Karpas-422 (cell line): ENCODE data around the gene LTBR. TPM values are rescaled to one million over a fixed set of nuclear protein-coding genes. Genes with fewer than 3 reads are reported as not detected.

Source experiments
- DNase-seq: peaks from one replicate; pipeline ENCODE4 v3.0.0-alpha.2; 2015
- H2AFZ ChIP-seq: fragments of 200-600 bp; sonication (generic); 2 replicates; pipeline ENCODE4 v1.6.1; 2014; ENCODE audit warnings: antibody characterized with exemption, low read length, mixed read lengths
- H3K27ac ChIP-seq: fragments of 200-600 bp; sonication (generic); 2 replicates; pipeline ENCODE4 v1.5.1; 2014; ENCODE audit warnings: mild to moderate bottlenecking, low read length, moderate library complexity
- H3K27me3 ChIP-seq: fragments of 200-600 bp; sonication (generic); 2 replicates; pipeline ENCODE4 v1.6.1; 2014; ENCODE audit warnings: low read length, mixed read lengths
- H3K36me3 ChIP-seq: fragments of 200-600 bp; sonication (generic); 2 replicates; pipeline ENCODE4 v1.6.1; 2014; ENCODE audit warnings: low read length, mixed read lengths; ENCODE audit not compliant: insufficient read depth
- H3K4me1 ChIP-seq: fragments of 200-600 bp; sonication (generic); 2 replicates; pipeline ENCODE4 v1.6.1; 2014; ENCODE audit warnings: mild to moderate bottlenecking, low read length, mixed read lengths
- H3K4me2 ChIP-seq: fragments of 200-600 bp; sonication (generic); 2 replicates; pipeline ENCODE4 v1.6.1; 2014; ENCODE audit warnings: low read length, low read depth, mild to moderate bottlenecking; ENCODE audit not compliant: poor library complexity, severe bottlenecking
- H3K4me3 ChIP-seq: fragments of 200-600 bp; sonication (generic); 2 replicates; pipeline ENCODE4 v1.5.1; 2014; ENCODE audit warnings: mild to moderate bottlenecking, antibody characterized with exemption, low read length, mixed read lengths
- H3K79me2 ChIP-seq: fragments of 200-600 bp; sonication (generic); 2 replicates; pipeline ENCODE4 v1.6.1; 2014; ENCODE audit warnings: mild to moderate bottlenecking, low read length, mixed read lengths
- H3K9ac ChIP-seq: fragments of 200-600 bp; sonication (generic); 2 replicates; pipeline ENCODE4 v1.6.0; 2014; ENCODE audit warnings: low read length
- H3K9me2 ChIP-seq: fragments of 200-600 bp; sonication (generic), shearing (Covaris generic); replicated peaks from 2 replicates; pipeline ENCODE4 v1.6.0; 2014; ENCODE audit warnings: mild to moderate bottlenecking, low read length, moderate library complexity; ENCODE audit not compliant: insufficient read depth
- H3K9me3 ChIP-seq: fragments of 300-700, 200-600 bp; sonication (generic); 2 replicates; pipeline ENCODE4 v1.6.1; 2014; ENCODE audit warnings: low read length, mixed read lengths
- H4K20me1 ChIP-seq: fragments of 200-600 bp; sonication (generic); 2 replicates; pipeline ENCODE4 v1.6.1; 2014; ENCODE audit warnings: mild to moderate bottlenecking, antibody characterized with exemption, low read length, low read depth; ENCODE audit not compliant: insufficient read depth
- total RNA-seq: library from RNA; depleted of rRNA; stranded (reverse); fragments of >200 nt; shearing (Covaris generic); gene quantifications from 2 replicates; pipeline ENCODE4 v1.2.3, GENCODE V29; 2014; ENCODE audit warnings: low replicate concordance

LTBR gene
- total RNA-seq, 1 experiment from 2014 or later, result not detected

DNA sequence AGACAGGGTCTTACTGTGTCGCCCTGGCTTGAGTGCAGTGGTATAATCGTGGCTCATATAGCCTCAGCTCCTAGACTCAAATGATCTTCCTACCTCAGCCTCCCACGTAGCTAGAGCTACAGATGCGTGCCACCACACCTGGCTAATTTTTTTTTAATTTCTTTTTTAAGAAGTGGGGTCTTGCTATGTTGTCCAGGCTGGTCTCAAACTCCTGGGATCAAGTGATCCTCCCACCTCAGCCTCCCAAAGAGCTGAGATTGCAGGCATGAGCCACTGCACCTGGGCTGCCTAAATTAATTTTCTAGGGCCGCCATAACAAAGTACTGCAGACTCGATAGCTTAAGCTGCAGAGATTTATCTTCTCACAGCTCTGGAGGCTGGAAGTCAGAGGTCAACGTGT, 9.1 kb downstream of the LTBR start:
- no peak overlapping the region for H3K27ac ChIP-seq
- H3K4me1 ChIP-seq, result no peaks in the 10 kb centered on the region
- no peaks in the 10 kb centered on the region for H4K20me1 ChIP-seq
- no peaks in the 10 kb centered on the region for H3K36me3 ChIP-seq
- H3K9ac ChIP-seq, result no peak overlapping the region
- no peaks in the 10 kb centered on the region for H3K9me2 ChIP-seq
- no peaks in the 10 kb centered on the region for H3K27me3 ChIP-seq
- no peak for DNase-seq
- no peaks in the 10 kb centered on the region for H3K9me3 ChIP-seq
- no peaks in the 10 kb centered on the region for H3K79me2 ChIP-seq
- H2AFZ ChIP-seq, result no peak overlapping the region
- H3K4me3 ChIP-seq, result no peak overlapping the region
- H3K4me2 ChIP-seq, result no peak overlapping the region

GRCh38 chr12:6394398-6394797, 10.4 kb downstream of the LTBR start:
- H3K9ac ChIP-seq, result no peak overlapping the region
- H3K36me3 ChIP-seq, result no peaks in the 10 kb centered on the region
- H3K4me1 ChIP-seq, result no peaks in the 10 kb centered on the region
- H2AFZ ChIP-seq, result no peak overlapping the region
- H3K79me2 ChIP-seq, result no peaks in the 10 kb centered on the region
- H3K4me3 ChIP-seq, result no peak overlapping the region
- H4K20me1 ChIP-seq, result no peaks in the 10 kb centered on the region
- no peaks in the 10 kb centered on the region for H3K27me3 ChIP-seq
- H3K9me2 ChIP-seq, result no peaks in the 10 kb centered on the region
- no peak for DNase-seq
- H3K4me2 ChIP-seq, result no peak overlapping the region
- no peak overlapping the region for H3K27ac ChIP-seq
- H3K9me3 ChIP-seq, result no peaks in the 10 kb centered on the region

- no peak overlapping the region for H3K9ac ChIP-seq
- H2AFZ ChIP-seq, result no peak overlapping the region
- no peaks in the 10 kb centered on the region for H3K36me3 ChIP-seq
- no peak overlapping the region for H3K27ac ChIP-seq
- no peaks in the 10 kb centered on the region for H3K9me2 ChIP-seq
- no peaks in the 10 kb centered on the region for H4K20me1 ChIP-seq
- no peaks in the 10 kb centered on the region for H3K79me2 ChIP-seq
- H3K4me3 ChIP-seq, result no peak overlapping the region
- DNase-seq, result no peak
- H3K9me3 ChIP-seq, result no peaks in the 10 kb centered on the region
- H3K27me3 ChIP-seq, result no peaks in the 10 kb centered on the region
- no peaks in the 10 kb centered on the region for H3K4me1 ChIP-seq
- no peak overlapping the region for H3K4me2 ChIP-seq
Measured at GRCh38 chr12:6396031-6396430, 12.1 kb downstream of the LTBR start.

DNA sequence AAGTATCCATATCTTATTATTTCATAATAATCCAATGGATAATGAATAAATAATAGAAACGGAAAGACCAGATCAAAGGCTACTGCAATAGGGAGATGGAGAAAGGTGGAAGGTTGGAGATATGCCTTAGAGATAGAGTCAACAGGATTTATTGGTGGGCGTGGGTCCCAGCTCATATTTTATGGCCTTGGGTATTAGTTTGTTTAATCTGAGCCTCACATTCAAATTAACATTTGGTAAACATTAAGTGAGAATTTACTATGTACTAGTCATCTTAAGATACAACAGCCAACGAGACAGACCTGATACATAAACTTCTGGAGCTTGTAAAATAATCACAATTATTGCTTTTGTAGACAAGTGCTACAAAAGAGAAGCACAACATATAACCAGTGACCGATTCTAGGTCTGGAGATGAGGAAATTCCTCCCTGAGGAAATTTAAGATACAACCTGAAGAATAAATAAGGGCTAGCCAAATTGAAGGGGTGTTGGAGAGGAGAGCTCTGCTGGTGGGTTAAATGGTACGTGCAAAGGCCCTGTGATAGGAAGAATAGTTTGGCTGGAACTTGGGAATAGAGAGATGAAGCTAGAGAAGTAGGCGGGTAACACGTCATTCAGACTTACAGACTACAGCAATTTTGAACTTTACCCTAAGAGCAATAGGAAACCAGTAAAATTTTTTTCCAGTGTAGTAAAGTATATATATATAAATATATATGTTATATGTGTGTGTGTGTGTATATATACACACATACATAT, 16.1 kb downstream of the LTBR start:
- no peak overlapping the region for H3K4me2 ChIP-seq
- no peak overlapping the region for H3K9ac ChIP-seq
- H3K36me3 ChIP-seq, result no peaks in the 10 kb centered on the region
- no peak overlapping the region for H2AFZ ChIP-seq
- no peaks in the 10 kb centered on the region for H4K20me1 ChIP-seq
- H3K27me3 ChIP-seq, result no peaks in the 10 kb centered on the region
- no peaks in the 10 kb centered on the region for H3K4me1 ChIP-seq
- no peaks in the 10 kb centered on the region for H3K9me2 ChIP-seq
- H3K9me3 ChIP-seq, result no peaks in the 10 kb centered on the region
- H3K27ac ChIP-seq, result no peak overlapping the region
- DNase-seq, result no peak
- H3K4me3 ChIP-seq, result no peak overlapping the region
- no peaks in the 10 kb centered on the region for H3K79me2 ChIP-seq

- Histone ChIP-seq H3K4me3 (no peak overlapping the region), H3K79me2 (no peaks in the 10 kb centered on the region), H3K9me3 (no peaks in the 10 kb centered on the region), H3K36me3 (no peaks in the 10 kb centered on the region), H2AFZ (no peak overlapping the region), H3K4me1 (no peaks in the 10 kb centered on the region), H3K27me3 (no peaks in the 10 kb centered on the region), H4K20me1 (no peaks in the 10 kb centered on the region), H3K9me2 (no peaks in the 10 kb centered on the region), H3K4me2 (no peak overlapping the region), H3K9ac (no peak overlapping the region), H3K27ac (no peak overlapping the region)
- no peak for DNase-seq
Measured at GRCh38 chr12:6404390-6404789, 20.4 kb downstream of the LTBR start.

DNA sequence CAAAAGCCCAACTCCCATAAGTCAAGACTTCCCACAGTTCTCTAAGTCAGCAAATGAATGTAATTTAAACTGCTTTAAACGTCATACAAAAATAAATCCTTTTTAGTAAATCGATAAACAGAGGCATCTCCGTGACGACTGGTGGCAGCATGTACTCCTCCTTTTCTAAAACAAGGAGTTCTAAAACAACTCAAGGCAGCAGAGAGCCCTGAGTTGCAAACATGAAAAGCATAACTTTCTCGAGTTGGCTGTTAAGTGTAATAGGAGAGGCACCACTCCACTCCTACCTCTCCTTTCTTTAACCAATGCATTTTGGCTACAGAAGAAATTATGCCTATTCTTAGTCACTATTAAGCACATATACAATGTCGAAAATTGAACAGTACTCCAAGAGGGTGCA, 22.0 kb downstream of the LTBR start:
- Histone ChIP-seq H3K36me3 (no peaks in the 10 kb centered on the region), H3K9me2 (no peaks in the 10 kb centered on the region), H4K20me1 (no peaks in the 10 kb centered on the region), H3K27me3 (no peaks in the 10 kb centered on the region), H3K9ac (no peak overlapping the region), H3K4me3 (no peak overlapping the region), H3K4me1 (no peaks in the 10 kb centered on the region), H3K4me2 (no peak overlapping the region), H3K9me3 (no peaks in the 10 kb centered on the region), H3K79me2 (no peaks in the 10 kb centered on the region), H3K27ac (no peak overlapping the region), H2AFZ (no peak overlapping the region)
- DNase-seq, result no peak

DNA sequence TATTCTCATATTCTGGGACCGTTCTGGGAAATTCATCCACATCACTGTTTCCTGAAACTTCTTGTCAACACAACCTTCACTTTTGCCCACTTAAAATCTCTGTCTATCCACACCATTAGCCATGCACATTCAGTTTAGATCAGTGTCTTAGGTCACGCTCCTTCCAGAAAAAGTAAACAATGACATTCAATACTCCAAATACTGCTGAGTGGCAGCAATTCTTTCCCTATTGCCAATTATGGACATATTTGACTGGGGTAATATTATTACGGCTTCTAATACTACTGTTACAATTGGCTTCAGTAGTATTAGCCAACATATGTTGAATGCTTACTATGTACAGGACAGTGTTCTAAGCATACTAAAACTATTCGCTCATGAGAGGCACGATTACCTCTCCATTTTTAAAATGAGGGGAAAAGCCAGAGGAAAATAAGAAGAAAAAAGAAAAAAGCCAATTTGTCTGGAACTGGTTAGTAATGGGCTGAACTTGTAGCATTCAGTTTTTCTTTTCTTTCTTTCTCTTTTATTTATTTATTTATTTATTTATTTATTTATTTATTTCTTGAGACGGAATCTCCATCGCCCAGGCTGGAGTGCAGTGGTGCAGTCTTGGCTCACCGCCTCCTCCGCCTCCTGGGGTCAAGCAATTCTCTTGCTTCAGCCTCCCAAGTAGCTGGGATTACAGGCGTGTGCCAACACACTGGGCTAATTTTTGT, 23.4 kb downstream of the LTBR start:
- Histone ChIP-seq H3K9me2 (no peaks in the 10 kb centered on the region), H3K27me3 (no peaks in the 10 kb centered on the region), H3K9ac (no peak overlapping the region), H3K9me3 (no peaks in the 10 kb centered on the region), H3K27ac (no peak overlapping the region), H3K4me2 (no peak overlapping the region), H2AFZ (no peak overlapping the region), H3K4me3 (no peak overlapping the region), H4K20me1 (no peaks in the 10 kb centered on the region), H3K4me1 (no peaks in the 10 kb centered on the region), H3K36me3 (no peaks in the 10 kb centered on the region), H3K79me2 (no peaks in the 10 kb centered on the region)
- DNase-seq, result no peak

GRCh38 chr12:6416596-6416995, 32.6 kb downstream of the LTBR start:
- H3K9me2 ChIP-seq, result no peaks in the 10 kb centered on the region
- no peak overlapping the region for H3K4me3 ChIP-seq
- H4K20me1 ChIP-seq, result no peaks in the 10 kb centered on the region
- no peaks in the 10 kb centered on the region for H3K9me3 ChIP-seq
- DNase-seq, result no peak
- H3K27ac ChIP-seq, result no peak overlapping the region
- no peaks in the 10 kb centered on the region for H3K79me2 ChIP-seq
- H3K9ac ChIP-seq, result no peak overlapping the region
- H2AFZ ChIP-seq, result no peak overlapping the region
- H3K27me3 ChIP-seq, result no peaks in the 10 kb centered on the region
- peaks cover 3% of the 10 kb centered on the region; the same call in 1 of the 2 replicates for H3K4me1 ChIP-seq
- H3K4me2 ChIP-seq, result no peak overlapping the region
- no peaks in the 10 kb centered on the region for H3K36me3 ChIP-seq
